Measurements from ENCODE around the gene SMIM12. TPM values are rescaled to one million over a fixed set of nuclear protein-coding genes. Genes with fewer than 3 reads are reported as not detected.

The SMIM12 gene
- total RNA-seq, 6 donors from 2014 or later: 6.3 to 46.6 (median 30.9) TPM

GRCh38 chr1:34864759-34865158, 5.2 kb upstream of the SMIM12 start:
- DNase-seq (no peak), ATAC-seq (ENCODE audit: low FRiP score in 2 of 2) (no peak)

GRCh38 chr1:34863501-34863900, 4.0 kb upstream of the SMIM12 start:
- no peak for TF ChIP-seq POLR2A (IDR thresholded peaks at IDR 0.05)
- no peak for TF ChIP-seq EP300 (IDR thresholded peaks at IDR 0.05)
- no peak for TF ChIP-seq CTCF (IDR thresholded peaks at IDR 0.05)
- no peak for TF ChIP-seq POLR2AphosphoS5 (IDR thresholded peaks at IDR 0.05)
- Histone ChIP-seq H3K27ac (no peak overlapping the region), H3K4me3 (no peak overlapping the region), H3K4me1 (peaks cover 17 to 36% (median 27%) of the 10 kb centered on the region in 4 donors), H3K36me3 (no peaks in the 10 kb centered on the region), H3K9me3 (no peaks in the 10 kb centered on the region), H3K27me3 (no peaks in the 10 kb centered on the region)
- DNase-seq (no peak), ATAC-seq (ENCODE audit: low FRiP score in 2 of 2) (no peak)

More at GRCh38 chr1:34864759-34865158, 5.2 kb upstream of the SMIM12 start:
- peaks cover 15 to 30% (median 21%) of the 10 kb centered on the region in 4 donors for H3K4me1 ChIP-seq
- H3K4me3 ChIP-seq: no peak overlapping the region
- H3K9me3 ChIP-seq: no peaks in the 10 kb centered on the region
- TF ChIP-seq EP300 (IDR thresholded peaks at IDR 0.05) (no peak), POLR2A (IDR thresholded peaks at IDR 0.05) (no peak), CTCF (IDR thresholded peaks at IDR 0.05) (no peak), POLR2AphosphoS5 (IDR thresholded peaks at IDR 0.05) (no peak)
- H3K27me3 ChIP-seq: no peaks in the 10 kb centered on the region
- H3K36me3 ChIP-seq: no peaks in the 10 kb centered on the region
- WGBS, 2 donors: 90 to 96% methylated on average over 8 of the region's 8 CpGs
- H3K27ac ChIP-seq: no peak overlapping the region

- H3K27me3 ChIP-seq: no peaks in the 10 kb centered on the region
- peak overlapping the region; percentile 87 to 96 (median 90) for H3K27ac ChIP-seq
- H3K4me1 ChIP-seq: peaks cover 15 to 27% (median 25%) of the 10 kb centered on the region in 4 donors
- TF ChIP-seq CTCF (IDR thresholded peaks at IDR 0.05) (no peak), POLR2AphosphoS5 (IDR thresholded peaks at IDR 0.05) (no peak), EP300 (IDR thresholded peaks at IDR 0.05) (no peak), POLR2A (IDR thresholded peaks at IDR 0.05) (no peak)
- H3K4me3 ChIP-seq: peak overlapping the region; percentile 69 to 94 (median 79)
- WGBS, 2 donors: 0% methylated on average over 9 to 14 of the region's 15 CpGs
- H3K36me3 ChIP-seq: peaks cover 14 to 23% (median 16%) of the 10 kb centered on the region in 4 donors
- DNase-seq (peak in 1 of 2 donors; percentile 50), ATAC-seq (ENCODE audit: low FRiP score in 2 of 2) (peak in 1 of 2 donors; percentile 54)
- no peaks in the 10 kb centered on the region for H3K9me3 ChIP-seq
These were observed 576 bp downstream of the SMIM12 start for GRCh38 chr1:34858901-34859445.

- no peaks in the 10 kb centered on the region for H3K9me3 ChIP-seq
- no peaks in the 10 kb centered on the region for H3K27me3 ChIP-seq
- DNase-seq (no peak), ATAC-seq (ENCODE audit: low FRiP score in 2 of 2) (no peak)
- no peak for TF ChIP-seq POLR2A (IDR thresholded peaks at IDR 0.05)
- TF ChIP-seq CTCF (IDR thresholded peaks at IDR 0.05): no peak
- no peak for TF ChIP-seq EP300 (IDR thresholded peaks at IDR 0.05)
- no peak for TF ChIP-seq POLR2AphosphoS5 (IDR thresholded peaks at IDR 0.05)
- H3K27ac ChIP-seq: no peak overlapping the region
- H3K4me1 ChIP-seq: peaks cover 19 to 30% (median 26%) of the 10 kb centered on the region in 4 donors
- 93 to 96% methylated on average over 6 of the region's 6 CpGs for WGBS, 2 donors
- no peak overlapping the region for H3K4me3 ChIP-seq
- H3K36me3 ChIP-seq: peaks cover 14 to 32% (median 22%) of the 10 kb centered on the region in 4 donors
These were observed 2.9 kb downstream of the SMIM12 start for GRCh38 chr1:34856697-34857096.
